Measurements from ENCODE around the gene HEXIM1.

- TF ChIP-seq, protein P1, sequence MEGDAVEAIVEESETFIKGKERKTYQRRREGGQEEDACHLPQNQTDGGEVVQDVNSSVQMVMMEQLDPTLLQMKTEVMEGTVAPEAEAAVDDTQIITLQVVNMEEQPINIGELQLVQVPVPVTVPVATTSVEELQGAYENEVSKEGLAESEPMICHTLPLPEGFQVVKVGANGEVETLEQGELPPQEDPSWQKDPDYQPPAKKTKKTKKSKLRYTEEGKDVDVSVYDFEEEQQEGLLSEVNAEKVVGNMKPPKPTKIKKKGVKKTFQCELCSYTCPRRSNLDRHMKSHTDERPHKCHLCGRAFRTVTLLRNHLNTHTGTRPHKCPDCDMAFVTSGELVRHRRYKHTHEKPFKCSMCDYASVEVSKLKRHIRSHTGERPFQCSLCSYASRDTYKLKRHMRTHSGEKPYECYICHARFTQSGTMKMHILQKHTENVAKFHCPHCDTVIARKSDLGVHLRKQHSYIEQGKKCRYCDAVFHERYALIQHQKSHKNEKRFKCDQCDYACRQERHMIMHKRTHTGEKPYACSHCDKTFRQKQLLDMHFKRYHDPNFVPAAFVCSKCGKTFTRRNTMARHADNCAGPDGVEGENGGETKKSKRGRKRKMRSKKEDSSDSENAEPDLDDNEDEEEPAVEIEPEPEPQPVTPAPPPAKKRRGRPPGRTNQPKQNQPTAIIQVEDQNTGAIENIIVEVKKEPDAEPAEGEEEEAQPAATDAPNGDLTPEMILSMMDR (IDR thresholded peaks at IDR 0.05; ENCODE audit: poor library complexity) = no peak
- TF ChIP-seq EZH2 (IDR thresholded peaks at IDR 0.05; ENCODE audit: borderline replicate concordance) (no peak), EZH2phosphoT487 (IDR thresholded peaks at IDR 0.05; ENCODE audit: low read depth, severe bottlenecking, unreplicated experiment) (no peak)
These were observed 3.3 kb upstream of the HEXIM1 start for GRCh38 chr17:45145035-45145389.

All from hepatocyte (in vitro differentiated cells).